Erythroblast (primary cell): Measurements from ENCODE around the gene TRPV4.

Experiments
- GATA1 ChIP-seq: IDR thresholded peaks from 2 replicates; pipeline ENCODE4 v1.6.1; 2011; ENCODE audit warnings: low read depth, mild to moderate bottlenecking, control low read depth, low read length, moderate library complexity
- POLR2A ChIP-seq: IDR thresholded peaks from 2 replicates; pipeline ENCODE4 v1.6.1; 2011; ENCODE audit warnings: mild to moderate bottlenecking, low read length

DNA sequence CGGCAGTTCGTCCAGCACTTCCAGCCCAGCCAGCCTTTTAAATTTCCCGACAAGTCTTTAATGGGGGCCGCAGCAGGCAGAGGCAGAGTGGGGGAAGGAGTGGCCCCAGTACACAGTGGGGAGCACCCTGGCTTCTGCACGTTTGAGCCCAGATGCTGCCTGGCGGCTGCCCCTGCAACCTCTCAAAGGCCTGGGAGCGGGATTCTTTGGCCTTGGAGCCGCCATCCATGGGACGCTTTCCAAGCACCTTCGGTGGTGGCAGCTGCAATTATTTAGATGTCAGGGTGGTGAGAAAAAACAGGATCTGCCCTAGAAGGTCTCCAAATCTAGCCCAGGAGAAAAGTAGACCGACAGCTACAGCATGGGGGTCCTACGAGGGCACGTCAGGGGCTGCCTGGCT, 73.6 kb downstream of the TRPV4 start:
- TF ChIP-seq POLR2A (no peak), GATA1 (no peak)
